ENCODE results near the gene MDM4. TPM values are rescaled to one million over a fixed set of nuclear protein-coding genes. Genes with fewer than 3 reads are reported as not detected.

MDM4 gene
- total RNA-seq, 1 donor from 2014 or later, result 79.1 TPM

DNA sequence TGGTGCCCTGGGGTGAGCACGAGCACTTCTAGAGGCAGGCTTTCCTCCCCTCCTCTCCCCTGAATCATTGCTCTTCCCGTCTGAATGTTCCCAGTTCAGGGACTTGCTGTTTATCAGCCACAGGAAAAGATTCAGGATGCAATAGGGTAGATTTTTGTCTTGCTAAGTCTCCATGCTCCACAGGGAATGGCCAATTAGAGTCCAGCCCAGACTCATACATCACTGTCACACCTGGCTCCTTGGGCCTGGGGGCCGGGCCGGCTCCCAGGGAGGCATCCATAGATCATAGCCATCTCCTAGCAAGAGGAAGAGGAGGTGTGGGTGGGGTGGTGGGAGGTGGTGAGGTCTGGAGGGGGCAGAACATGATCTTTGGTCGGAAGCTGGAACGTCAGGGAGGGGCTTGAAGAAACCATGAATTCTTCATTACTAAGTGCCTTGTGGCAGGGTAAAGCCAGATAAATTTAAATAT, 85.9 kb downstream of the MDM4 start:
- no peak overlapping the region for H3K27ac Mint-ChIP-seq
- DNase-seq (ENCODE audit: low spot score), result no peak
- H3K36me3 Mint-ChIP-seq (ENCODE audit: low read depth), result no peaks in the 10 kb centered on the region
- H3K27me3 Mint-ChIP-seq (ENCODE audit: low read depth), result peaks cover 1% of the 10 kb centered on the region
- intact Hi-C loops (cut with micrococcal nuclease), result no loop called here
- H3K9me3 Mint-ChIP-seq, result no peaks in the 10 kb centered on the region
- H3K4me1 Mint-ChIP-seq (ENCODE audit: low read depth), result no peaks in the 10 kb centered on the region
- H3K4me3 Mint-ChIP-seq (ENCODE audit: low read depth), result no peak overlapping the region

DNA sequence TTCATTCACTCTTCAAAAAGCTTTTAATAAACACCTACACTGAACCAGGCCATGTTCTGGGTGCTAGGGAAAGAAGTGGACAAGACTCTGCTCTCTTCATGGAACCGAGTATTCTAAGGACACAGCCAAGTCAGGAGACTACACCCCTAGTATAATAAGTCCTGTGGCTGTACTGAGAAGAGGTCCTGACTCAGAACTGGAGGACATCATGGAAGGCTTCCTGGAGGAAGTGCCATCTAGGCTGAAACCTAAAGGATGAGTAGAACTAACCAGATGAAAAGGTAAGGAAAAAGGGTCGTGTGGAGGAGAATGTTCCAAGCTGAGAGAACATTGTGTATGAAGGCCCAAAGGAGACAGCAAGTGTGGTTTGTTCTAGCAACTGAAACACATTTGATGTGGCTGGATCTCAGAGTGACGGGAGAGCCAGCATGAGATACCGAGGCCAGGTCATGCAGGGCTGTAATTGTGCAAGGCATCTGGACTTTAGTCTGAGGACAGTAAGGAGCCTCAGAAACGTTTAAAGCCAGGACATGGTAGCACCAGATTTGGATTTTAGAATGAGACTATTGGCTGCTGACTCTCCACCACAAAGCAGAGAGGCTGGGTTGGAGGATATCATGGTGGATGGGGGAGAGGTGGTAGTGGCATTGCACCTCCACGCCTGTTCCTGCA, 86.8 kb downstream of the MDM4 start:
- H3K4me1 Mint-ChIP-seq (ENCODE audit: low read depth), result no peaks in the 10 kb centered on the region
- no peak overlapping the region for H3K27ac Mint-ChIP-seq
- intact Hi-C loops (cut with micrococcal nuclease), result no loop called here
- H3K36me3 Mint-ChIP-seq (ENCODE audit: low read depth), result no peaks in the 10 kb centered on the region
- no peak overlapping the region for H3K4me3 Mint-ChIP-seq (ENCODE audit: low read depth)
- H3K9me3 Mint-ChIP-seq, result no peaks in the 10 kb centered on the region
- no peak for DNase-seq (ENCODE audit: low spot score)
- peaks cover 3% of the 10 kb centered on the region for H3K27me3 Mint-ChIP-seq (ENCODE audit: low read depth)

DNA sequence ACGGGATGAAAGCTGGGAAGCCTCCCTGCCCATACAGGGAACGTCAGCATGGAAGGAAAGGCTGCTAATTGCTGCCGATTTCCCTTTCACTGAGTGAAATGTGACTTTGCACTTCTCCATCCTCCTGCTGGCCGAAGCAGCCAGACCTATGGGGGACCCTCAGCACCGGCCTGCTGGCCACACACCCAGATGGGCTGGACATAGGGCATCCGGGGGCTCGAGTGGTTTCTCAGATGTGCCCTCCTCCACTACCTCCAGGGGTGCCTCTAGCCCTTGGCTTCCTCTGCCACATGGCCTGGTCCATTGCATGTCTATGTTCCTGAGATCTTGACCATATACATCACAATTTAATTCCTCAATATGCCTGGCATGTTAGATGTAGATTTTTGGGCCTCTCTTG, 89.6 kb downstream of the MDM4 start:
- Mint-ChIP-seq H3K27me3 (ENCODE audit: low read depth) (peaks cover 8% of the 10 kb centered on the region), H3K27ac (no peak overlapping the region), H3K4me1 (ENCODE audit: low read depth) (no peaks in the 10 kb centered on the region), H3K9me3 (no peaks in the 10 kb centered on the region), H3K36me3 (ENCODE audit: low read depth) (no peaks in the 10 kb centered on the region), H3K4me3 (ENCODE audit: low read depth) (no peak overlapping the region)
- intact Hi-C loops (cut with micrococcal nuclease), result no loop called here
- DNase-seq (ENCODE audit: low spot score), result no peak

Other genes with a start within 250 kb of the MDM4 start
- gene PLEKHA6, start 156.5 kb upstream of the MDM4 start, total RNA-seq, result 0.52 and 1.9 TPM in 2 replicates
- gene PPP1R15B, start 104.6 kb upstream of the MDM4 start, total RNA-seq, result 63.4 and 64.3 TPM in 2 replicates
- gene PIK3C2B, start 21.6 kb upstream of the MDM4 start, total RNA-seq, result 16.9 and 18.5 TPM in 2 replicates
- gene LRRN2, start 169.3 kb downstream of the MDM4 start, total RNA-seq, result not detected in 2 replicates

Measured in activated T-helper 2 cell treated with anti-CD3 and anti-CD28 coated beads, Interferon-gamma antibody, Interleukin-2, Interleukin-4, amounts not matched to agents 10 μg/mL and 5 μg/mL and 100 μg/mL, durations not matched to agents 14 hours and 24 hours and 36 hours (primary cell).